Endothelial cell of umbilical vein (primary cell): Measurements from ENCODE around the gene LARP1. TPM values are rescaled to one million over a fixed set of nuclear protein-coding genes. Genes with fewer than 3 reads are reported as not detected.

Experiments used
- BruUV-seq: library from RNA; stranded (reverse); fragments of 400-500 nt; replicated peaks from 2 replicates; lab custom pipeline; 2021; lab: Mats Ljungman, UMichigan
- CTCF ChIA-PET: fragments of 300-600, 350-600 bp; sonication (Branson Sonifier 250); formaldehyde crosslinking; loops from one replicate; lab custom pipeline; 2021; ENCODE audit warnings: antibody characterized with exemption, inconsistent platforms; lab: Charles Lee
- POLR2A ChIA-PET: fragments of 300-600, 350-600 bp; sonication (Branson Sonifier 250); formaldehyde crosslinking; loops from one replicate; lab custom pipeline; 2021; ENCODE audit warnings: antibody characterized with exemption, inconsistent platforms; lab: Charles Lee
- DNase-seq: peaks from one replicate; pipeline ENCODE4 v3.0.0-alpha.2; 2011; ENCODE audit warnings: low read depth, low spot score
- FAIRE-seq: peaks from 2 replicates; lab custom pipeline; 2011; peaks lifted over from hg19 to GRCh38; lab: Jason Lieb, UNC
- H2AFZ ChIP-seq: 2 replicates; pipeline ENCODE4 v1.6.0; 2012; ENCODE audit warnings: low read depth, low read length, control low read depth, inconsistent platforms
- H3K27ac ChIP-seq: 2 replicates; pipeline ENCODE4 v1.5.1; 2011; ENCODE audit warnings: low read depth, mild to moderate bottlenecking, control low read depth, low read length, moderate library complexity; ENCODE audit not compliant: insufficient read depth
- H3K27me3 ChIP-seq, 2 experiments: 2 replicates each; pipeline versions ENCODE4 v1.6.0 to v1.6.1; 2011; ENCODE audit warnings: low read length in 2 of 2, mixed read lengths in 1 of 2; ENCODE audit not compliant: control insufficient read depth in 2 of 2, insufficient read depth in 2 of 2
- H3K36me3 ChIP-seq, 2 experiments: 2 replicates in 1 of 2; 3 replicates in 1 of 2; pipeline ENCODE4 v1.5.1; 2011; ENCODE audit warnings: low read length in 2 of 2, mild to moderate bottlenecking in 1 of 2, moderate library complexity in 1 of 2; ENCODE audit not compliant: control insufficient read depth in 2 of 2, insufficient read depth in 2 of 2; ENCODE audit errors: extremely low read depth in 1 of 2
- H3K4me1 ChIP-seq: 3 replicates; pipeline ENCODE4 v1.5.1; 2011; ENCODE audit warnings: mild to moderate bottlenecking, low read length; ENCODE audit not compliant: control insufficient read depth, insufficient read depth; ENCODE audit errors: extremely low read depth
- H3K4me2 ChIP-seq: 2 replicates; pipeline ENCODE4 v1.6.1; 2011; ENCODE audit warnings: low read length, control low read depth, mixed read lengths; ENCODE audit not compliant: insufficient read depth
- H3K4me3 ChIP-seq, 3 experiments: fragments of 200-600 bp in 1 of 3; sonication (generic), shearing (Covaris generic) in 1 of 3; replicated peaks in 1 of 3; 2 replicates each; pipeline ENCODE4 v1.5.1; 2011 to 2016; ENCODE audit warnings: control low read depth in 3 of 3, low read length in 3 of 3, mild to moderate bottlenecking in 2 of 3, inconsistent platforms in 1 of 3, low read depth in 1 of 3, moderate library complexity in 1 of 3; ENCODE audit not compliant: insufficient read depth in 1 of 3
- H3K79me2 ChIP-seq: 2 replicates; pipeline ENCODE4 v1.6.0; 2012; ENCODE audit warnings: low read length, inconsistent platforms; ENCODE audit not compliant: control insufficient read depth, insufficient read depth
- H3K9ac ChIP-seq: replicated peaks from 2 replicates; pipeline ENCODE3; 2011; ENCODE audit warnings: low read length, control low read depth; ENCODE audit not compliant: insufficient read depth; ENCODE audit errors: extremely low read depth
- H3K9me1 ChIP-seq: replicated peaks from 3 replicates; pipeline ENCODE4 v1.6.0; 2011; ENCODE audit warnings: mild to moderate bottlenecking, low read length; ENCODE audit not compliant: control insufficient read depth, insufficient read depth; ENCODE audit errors: extremely low read depth
- H3K9me3 ChIP-seq: replicated peaks from 2 replicates; pipeline ENCODE4 v1.5.1; 2012; ENCODE audit warnings: low read length, inconsistent platforms; ENCODE audit not compliant: control insufficient read depth, insufficient read depth
- H4K20me1 ChIP-seq: replicated peaks from 2 replicates; pipeline ENCODE3; 2011; ENCODE audit warnings: mild to moderate bottlenecking, low read length; ENCODE audit not compliant: control insufficient read depth, insufficient read depth; ENCODE audit errors: extremely low read depth
- CTCF ChIP-seq, 2 donors: IDR thresholded peaks; 1 replicate in 1 of 2; 2 replicates in 1 of 2; pipeline ENCODE4 v1.5.1; 2011; ENCODE audit warnings: low read length in 2 of 2, mild to moderate bottlenecking in 2 of 2, moderate library complexity in 2 of 2, control low read depth in 1 of 2, inconsistent platforms in 1 of 2, low read depth in 1 of 2; ENCODE audit not compliant: insufficient read depth in 1 of 2; ENCODE audit errors: extremely low read depth in 1 of 2
- EZH2 ChIP-seq: IDR thresholded peaks from 2 replicates; pipeline ENCODE4 v1.6.1; 2012; ENCODE audit warnings: borderline replicate concordance, low read depth, mild to moderate bottlenecking, moderate library complexity, low read length, inconsistent platforms; ENCODE audit not compliant: severe bottlenecking
- FOS ChIP-seq: IDR thresholded peaks from 2 replicates; pipeline ENCODE4 v1.6.1; 2011; ENCODE audit warnings: mild to moderate bottlenecking, low read length, moderate library complexity, borderline replicate concordance; ENCODE audit not compliant: insufficient read depth
- GATA2 ChIP-seq: IDR thresholded peaks from 2 replicates; pipeline ENCODE4 v1.7.0; 2011; ENCODE audit warnings: low read depth, mild to moderate bottlenecking, moderate library complexity, mixed read lengths, low read length; ENCODE audit not compliant: insufficient read length, insufficient read depth
- JUN ChIP-seq: IDR thresholded peaks from 2 replicates; pipeline ENCODE4 v1.6.1; 2011; ENCODE audit warnings: borderline replicate concordance, low read depth; ENCODE audit not compliant: insufficient read length, insufficient read depth
- MAX ChIP-seq: IDR thresholded peaks from 2 replicates; pipeline ENCODE4 v1.6.1; 2011; ENCODE audit not compliant: insufficient read depth, insufficient read length
- MYC ChIP-seq: IDR thresholded peaks from one replicate; pipeline ENCODE4 v1.6.1; 2011; ENCODE audit warnings: mild to moderate bottlenecking, low read depth, low read length
- POLR2A ChIP-seq: IDR thresholded peaks from 2 replicates; pipeline ENCODE4 v1.6.1; 2012; ENCODE audit warnings: low read depth, mild to moderate bottlenecking, control low read depth, low read length
- POLR2AphosphoS5 ChIP-seq: IDR thresholded peaks from 2 replicates; pipeline ENCODE4 v1.6.1; 2012; ENCODE audit warnings: low read depth, mild to moderate bottlenecking, control low read depth, low read length, moderate library complexity; ENCODE audit not compliant: insufficient read depth
- dilution Hi-C: fragments of 300-500 bp; cut with MboI; formaldehyde crosslinking; loops from one replicate; pipeline ENCODE4 v1.15.0; 2019; ENCODE audit warnings: low sequenced_read_pairs; ENCODE audit not compliant: extremely low pct_ligation_motif_present
- intact Hi-C: fragments of 100-400 bp; cut with micrococcal nuclease; formaldehyde crosslinking; loops from one replicate; pipeline ENCODE4 v1.10.0; 2022
- polyA plus RNA-seq, 4 experiments: library from polyadenylated mRNA; depleted of rRNA in 3 of 4; stranded (reverse) in 3 of 4; unstranded in 1 of 4; fragments of >200 nt; gene quantifications; 2 replicates each; pipeline versions ENCODE4 v1.2.1 to v1.2.3, GENCODE V29; 2011 to 2012; ENCODE audit warnings: missing spikeins in 1 of 4
- total RNA-seq: library from RNA; stranded (reverse); gene quantifications from 2 replicates; pipeline ENCODE4 v1.2.3, GENCODE V29; 2021

The LARP1 gene
- total and polyA plus RNA-seq, 2 donors (not counting 3 experiments of a cell fraction or from before 2014, with no cell fraction given) = 70.4 to 252 TPM

- intact Hi-C loops = loop anchor here (10.0 kb wide), 2 partner anchors 405 to 565 kb away; partner anchors contain the start of gene SAP30L
- dilution Hi-C loops = no loop called here
- Histone ChIP-seq H3K27ac (no peak overlapping the region), H3K9me1 (no peaks in the 10 kb centered on the region), H3K9ac (peak overlapping the region; percentile 24), H3K4me1 (peaks cover 16% of the 10 kb centered on the region), H2AFZ (peak overlapping the region; percentile 66), H3K4me2 (peak overlapping the region; percentile 52), H3K36me3 (no peaks in the 10 kb centered on the region), H3K79me2 (no peaks in the 10 kb centered on the region), H3K9me3 (no peaks in the 10 kb centered on the region), H3K4me3 (peak overlapping the region in 2 of 3 experiments; percentile 42 to 59), H3K27me3 (no peaks in the 10 kb centered on the region), H4K20me1 (no peaks in the 10 kb centered on the region)
- FAIRE-seq = no peak
- TF ChIP-seq MYC (no peak), POLR2AphosphoS5 (no peak), CTCF (IDR thresholded peaks at IDR 0.05; ENCODE audit: extremely low read depth in 1 of 2, insufficient read depth in 1 of 2, low read depth in 1 of 2, low read length in 2 of 2) (no peak), JUN (no peak), POLR2A (no peak), MAX (no peak), EZH2 (no peak), FOS (no peak), GATA2 (no peak)
- BruUV-seq = TSS peak; percentile 34
- ChIA-PET CTCF (interaction anchor here (1.4 to 1.7 kb wide), 2 partner anchors 9 to 199 kb away, joined by 6 to 9 read pairs; no protein-coding TSS in a partner anchor), POLR2A (no interaction called here)
- DNase-seq = no peak
Observed at GRCh38 chr5:154849791-154850201, 94.6 kb downstream of the LARP1 start.
